ENCODE data around the gene CEP350.

GRCh38 chr1:180042988-180043622, 88.5 kb downstream of the CEP350 start:
- no peak for TF ChIP-seq CTCF (conservative IDR thresholded peaks at IDR 0.05; ENCODE audit: low read length)
- no peak for TF ChIP-seq EZH2phosphoT487 (IDR thresholded peaks at IDR 0.05; ENCODE audit: borderline replicate concordance, low read depth, low read length)
